Dermis blood vessel endothelial cell (primary cell): ENCODE measurements around the gene RPEL1. TPM values are rescaled to one million over a fixed set of nuclear protein-coding genes. Genes with fewer than 3 reads are reported as not detected.
"Not testable (repeated sequence)": the region's sequence is repeated elsewhere in the genome, so short reads cannot be mapped to it uniquely, and the experiment has no call there.

Experiments
- DNase-seq: peaks from one replicate; pipeline ENCODE4 v3.0.0; 2010
- total RNA-seq: library from RNA; depleted of rRNA; stranded (reverse); fragments of >200 nt; gene quantifications from 2 replicates; pipeline ENCODE4 v1.2.3, GENCODE V29; 2014

RPEL1 gene
- 0.09 and 0.17 TPM in 2 replicates for total RNA-seq

DNA sequence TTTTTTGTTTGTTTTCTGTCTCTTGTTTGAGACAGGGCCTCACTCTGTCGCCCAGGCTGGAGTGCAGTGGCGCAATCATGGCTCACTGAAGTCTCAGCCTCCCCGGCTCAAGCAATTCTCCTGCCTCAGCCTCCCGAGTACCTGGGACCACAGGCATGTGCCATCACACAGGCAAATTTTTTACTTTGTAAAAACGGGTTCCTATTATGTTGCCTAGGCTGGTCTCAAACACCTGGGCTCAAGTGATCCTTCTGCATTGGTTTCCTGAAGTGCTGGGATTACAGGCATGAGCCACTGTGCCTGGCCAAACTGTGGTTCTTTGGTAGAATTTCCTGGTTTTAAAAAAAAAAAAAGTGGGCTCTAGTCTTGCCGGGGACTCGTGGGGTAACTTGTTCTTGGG lies at the start of gene RPEL1:
RPEL1 (plus strand) TSS at position 301 of the 400 bp plus-strand sequence. CDS start 110 bp downstream, outside the sequence.
- DNase-seq, result not testable (repeated sequence)

- DNase-seq, result no peak
These were observed 49.2 kb upstream of the RPEL1 start for GRCh38 chr10:103196516-103196915.

DNA sequence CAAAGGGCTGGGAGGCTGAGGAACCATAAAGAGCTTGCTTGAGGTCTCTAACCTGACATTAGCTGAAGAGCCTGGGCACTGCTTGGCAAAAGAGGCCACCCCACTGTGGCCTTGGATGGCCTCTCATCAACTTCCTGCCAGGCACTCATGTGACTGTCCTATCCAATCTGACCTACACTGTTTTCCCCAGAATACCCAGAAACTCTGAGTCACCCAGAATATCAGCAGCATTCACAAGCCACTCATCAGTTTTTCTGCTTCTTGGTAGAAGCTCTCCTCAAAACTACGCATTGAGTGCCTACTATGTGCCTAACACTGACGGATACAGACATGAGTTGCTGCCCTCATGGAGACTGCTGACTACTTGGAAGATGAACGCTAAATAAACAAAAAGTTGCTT lies 48.5 kb upstream of the RPEL1 start:
- peak; percentile 87 for DNase-seq

DNA sequence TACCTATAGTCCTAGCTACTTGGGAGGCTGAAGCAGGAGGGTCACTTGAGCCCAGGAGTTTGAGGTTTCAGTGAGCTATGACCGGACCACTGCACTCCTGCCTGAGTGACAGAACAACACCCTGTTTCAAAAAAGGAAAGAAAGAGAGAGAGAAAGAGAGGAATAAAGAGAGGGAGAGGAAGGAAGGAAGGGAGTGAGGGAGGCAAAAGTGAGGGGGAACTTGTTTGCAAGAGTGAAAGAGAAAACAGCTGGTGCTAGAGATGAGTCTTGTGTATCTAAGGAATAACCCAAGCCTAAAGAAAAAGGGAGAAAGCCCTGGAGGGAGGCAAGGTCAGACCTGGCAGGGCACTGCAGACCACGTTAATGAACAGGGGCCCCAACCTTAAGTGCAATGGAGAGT lies 47.8 kb upstream of the RPEL1 start:
- no peak for DNase-seq

- DNase-seq, result no peak
These were observed 47.0 kb upstream of the RPEL1 start for GRCh38 chr10:103198648-103199047.

DNA sequence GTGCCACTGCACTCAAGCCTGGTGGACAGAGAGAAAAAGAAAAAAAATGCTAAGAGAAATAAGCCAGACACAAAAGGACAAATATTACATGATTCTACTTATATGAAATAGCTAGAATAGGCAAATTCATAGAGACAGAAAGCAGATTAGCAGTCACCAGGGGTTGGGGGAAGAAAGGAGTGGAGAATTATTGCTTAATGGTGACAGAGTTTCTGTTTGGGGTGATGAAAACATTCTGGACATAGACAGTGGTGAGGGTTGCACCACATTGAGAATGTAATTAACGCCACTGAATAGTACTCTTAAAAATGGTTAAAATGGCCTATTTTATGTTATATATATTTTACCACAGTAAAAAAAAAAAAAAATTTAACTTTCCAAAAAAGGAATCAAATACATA lies 46.2 kb upstream of the RPEL1 start:
- DNase-seq, result no peak

- no peak for DNase-seq
These were observed 43.4 kb upstream of the RPEL1 start for GRCh38 chr10:103202319-103202718.

DNA sequence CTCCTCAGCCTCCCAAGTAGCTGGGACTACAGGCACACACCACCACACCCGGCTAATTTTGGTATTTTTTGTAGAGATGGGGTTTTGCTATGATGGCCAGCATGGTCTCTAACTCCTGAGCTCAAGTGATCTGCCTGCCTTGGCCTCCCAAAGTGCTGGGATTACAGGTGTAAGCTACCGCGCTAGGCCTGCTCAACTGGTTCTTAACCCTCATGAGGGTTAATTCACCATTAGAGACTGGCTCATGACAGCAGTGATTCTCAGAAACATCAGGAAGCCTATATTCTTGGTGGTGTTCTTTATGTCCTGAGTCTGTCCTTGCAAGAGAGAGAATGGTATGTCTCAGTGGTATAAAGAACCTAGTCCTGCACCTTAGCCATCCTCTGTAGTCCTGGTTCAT lies 42.2 kb upstream of the RPEL1 start:
- DNase-seq, result no peak

DNA sequence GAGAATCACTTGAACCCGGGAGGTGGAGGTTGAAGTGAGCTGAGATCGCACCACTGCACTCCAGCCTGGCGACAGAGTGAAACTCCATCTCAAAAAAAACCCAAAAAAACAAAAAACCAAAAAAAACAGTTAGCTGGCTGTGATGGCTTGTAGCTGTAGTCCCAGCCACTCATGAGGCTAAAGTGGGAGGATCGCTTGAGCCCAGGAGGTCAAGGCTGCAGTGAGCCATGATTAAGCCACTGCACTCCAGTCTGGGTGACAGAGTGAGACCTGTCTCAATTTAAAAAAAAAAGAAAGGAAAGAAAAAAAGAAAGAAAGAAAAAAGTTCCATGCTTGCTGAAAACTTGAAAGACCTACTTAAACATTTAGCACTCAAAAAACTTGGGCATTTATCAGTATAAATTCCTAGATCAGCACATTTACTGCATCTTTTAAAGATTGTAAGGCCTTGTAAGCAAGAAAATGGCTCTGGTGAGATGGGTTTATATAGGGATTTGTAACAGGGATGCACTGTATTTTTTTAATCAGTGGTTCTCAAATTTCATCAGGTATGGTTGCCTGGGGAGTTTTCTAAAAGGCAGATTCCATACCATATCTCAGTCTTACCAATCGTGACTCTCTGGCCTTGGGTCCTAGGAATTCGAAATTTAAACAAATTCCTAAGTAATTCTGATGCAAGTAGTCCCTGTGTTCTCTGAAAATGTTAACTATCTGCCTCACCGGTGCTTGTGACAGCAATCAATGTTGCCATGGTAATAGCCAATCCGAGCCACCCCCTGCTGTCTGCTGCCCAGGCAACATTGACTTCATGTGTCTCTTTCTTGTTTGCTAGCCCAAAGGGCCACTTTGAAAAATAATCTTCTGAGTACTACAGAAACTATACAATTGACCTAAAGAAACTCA lies 41.1 kb upstream of the RPEL1 start:
- DNase-seq, result no peak

DNA sequence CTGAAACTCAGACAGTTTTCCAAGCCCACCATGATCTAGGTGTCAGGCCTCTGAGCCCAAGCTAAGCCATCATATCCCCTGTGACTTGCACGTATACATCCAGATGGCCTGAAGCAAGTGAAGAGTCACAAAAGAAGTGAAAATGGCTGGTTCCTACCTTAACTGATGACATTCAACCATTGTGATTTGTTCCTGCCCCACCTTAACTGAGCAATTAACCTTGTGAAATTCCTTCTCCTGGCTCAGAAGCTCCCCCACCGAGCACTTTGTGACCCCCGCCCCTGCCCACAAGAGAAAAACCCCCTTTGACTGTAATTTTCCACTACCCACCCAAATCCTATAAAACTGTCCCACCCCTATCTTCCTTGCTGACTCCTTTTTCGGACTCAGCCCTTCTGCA lies 40.3 kb upstream of the RPEL1 start:
- not testable (repeated sequence) for DNase-seq

DNA sequence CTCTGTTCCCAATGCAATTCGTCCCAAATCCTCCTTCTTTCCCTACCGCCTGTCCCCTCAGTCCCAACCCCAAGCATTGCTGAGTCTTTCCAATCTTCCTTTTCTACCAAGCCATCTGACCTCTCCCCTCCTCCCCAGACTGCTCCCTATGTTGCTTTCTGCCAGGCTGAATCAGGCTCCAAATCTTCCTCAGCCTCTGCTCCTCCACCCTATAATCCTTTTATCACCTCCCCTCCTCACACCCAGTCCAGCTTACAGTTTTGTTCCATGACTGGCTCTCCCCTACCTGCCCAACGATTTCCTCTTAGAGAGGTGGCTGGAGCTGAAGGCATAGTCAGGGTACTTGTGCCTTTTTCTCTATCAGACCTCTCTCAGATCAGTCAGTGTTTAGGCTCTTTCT lies 39.0 kb upstream of the RPEL1 start:
- not testable (repeated sequence) for DNase-seq

GRCh38 chr10:103207141-103207540 lies 38.5 kb upstream of the RPEL1 start:
- no peak for DNase-seq

DNA sequence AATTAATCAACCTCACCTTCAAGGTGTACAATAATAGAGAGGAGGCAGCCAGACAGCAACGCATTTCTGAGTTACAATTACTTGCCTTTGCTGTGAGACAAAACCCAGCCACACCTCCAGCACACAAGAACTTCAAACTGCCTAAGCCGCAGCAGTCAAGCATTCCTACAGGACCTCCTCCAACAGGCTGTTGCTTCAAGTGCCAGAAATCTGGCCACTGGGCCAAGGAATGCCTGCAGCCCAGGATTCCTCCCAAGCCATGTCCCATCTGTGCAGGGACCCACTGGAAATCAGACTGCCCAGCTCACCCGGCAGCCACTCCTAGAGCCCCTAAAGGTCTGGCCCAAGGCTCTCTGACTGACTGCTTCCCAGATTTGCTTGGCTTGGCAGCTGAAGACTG lies 38.0 kb upstream of the RPEL1 start:
- not testable (repeated sequence) for DNase-seq

DNA sequence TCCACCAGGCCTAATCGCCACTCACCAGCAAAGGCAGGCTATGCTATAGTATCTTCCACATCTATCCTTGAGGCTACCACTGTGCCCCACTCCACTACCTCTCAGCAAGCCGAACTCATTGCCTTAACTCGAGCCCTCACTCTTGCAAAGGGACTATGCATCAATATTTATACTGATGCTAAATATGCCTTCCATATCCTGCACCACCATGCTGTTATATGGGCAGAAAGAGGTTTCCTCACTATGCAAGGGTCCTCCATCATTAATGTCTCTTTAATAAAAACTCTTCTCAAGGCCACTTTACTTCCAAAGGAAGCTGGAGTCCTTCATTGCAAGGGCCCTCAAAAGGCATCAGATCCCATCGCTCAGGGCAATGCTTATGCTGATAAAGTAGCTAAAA lies 35.4 kb upstream of the RPEL1 start:
- not testable (repeated sequence) for DNase-seq

DNA sequence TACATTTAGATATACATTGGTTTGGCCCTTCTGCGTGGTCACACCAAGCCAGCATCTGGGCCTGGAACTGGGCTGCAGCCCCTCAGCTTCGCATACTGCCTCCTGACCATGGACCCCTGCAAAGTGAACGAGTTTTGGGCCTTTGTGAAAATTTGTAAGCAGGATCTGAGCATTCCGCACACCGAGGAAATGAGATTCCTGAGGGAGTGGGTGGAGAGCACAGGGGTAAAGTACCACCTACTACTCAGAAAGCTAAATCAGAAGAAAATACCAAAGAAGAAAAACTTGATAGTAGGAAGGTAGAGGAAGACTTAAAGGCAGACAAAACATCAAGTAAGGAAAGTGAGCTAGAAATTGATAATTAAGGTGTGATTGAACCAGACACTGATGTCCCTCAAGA lies 30.1 kb upstream of the RPEL1 start:
- DNase-seq, result no peak

- DNase-seq, result not testable (repeated sequence)
These were observed 29.3 kb upstream of the RPEL1 start for GRCh38 chr10:103216362-103216761.

DNA sequence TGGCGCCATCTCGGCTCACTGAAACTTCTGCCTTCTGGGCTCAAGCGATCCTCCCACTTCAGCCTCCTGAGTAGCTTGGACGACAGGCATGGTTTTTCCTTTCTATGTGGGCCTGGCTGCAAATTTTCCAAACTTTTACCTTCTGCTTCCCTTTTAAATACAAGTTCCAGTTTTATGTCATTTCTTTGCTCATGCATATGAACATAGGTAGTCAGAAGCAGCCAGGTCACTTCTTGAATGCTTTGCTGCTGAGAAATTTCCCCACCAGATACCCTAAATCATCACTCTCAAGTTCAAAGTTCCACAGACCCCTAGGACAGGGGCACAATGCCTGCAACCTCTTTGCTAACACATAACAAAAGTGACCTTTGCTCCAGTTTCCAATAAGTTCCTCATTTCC lies 21.6 kb upstream of the RPEL1 start:
- no peak for DNase-seq

- DNase-seq, result not testable (repeated sequence)
These were observed 21.0 kb upstream of the RPEL1 start for GRCh38 chr10:103224721-103225120.

GRCh38 chr10:103225939-103226338 lies 19.7 kb upstream of the RPEL1 start:
- no peak for DNase-seq

- no peak for DNase-seq
These were observed 18.3 kb upstream of the RPEL1 start for GRCh38 chr10:103227416-103227815.

DNA sequence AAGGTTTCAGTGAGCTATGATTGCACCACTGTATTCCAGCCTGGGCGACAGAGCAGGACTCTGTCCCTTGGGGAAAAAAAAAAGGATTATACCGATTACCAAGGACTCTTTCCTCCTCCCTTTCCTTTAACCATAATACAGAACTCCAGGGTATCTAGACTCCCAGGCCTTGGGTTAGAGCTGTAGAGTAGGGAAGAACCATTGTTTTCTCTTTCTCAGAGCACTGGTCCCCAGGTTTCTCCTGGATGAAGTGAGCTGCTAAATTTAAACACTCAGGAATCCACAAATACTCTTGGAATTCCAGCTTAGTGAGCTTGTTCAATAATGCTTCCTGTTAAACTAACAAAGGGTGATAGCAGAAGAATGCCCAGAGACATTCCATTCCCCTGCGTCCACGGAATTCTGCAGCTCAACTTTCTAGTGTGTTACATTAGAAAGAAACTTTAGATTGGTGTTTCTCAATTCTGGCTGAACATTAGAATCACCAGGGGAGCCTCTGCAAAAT lies 14.6 kb upstream of the RPEL1 start:
- DNase-seq, result peak; percentile 95

GRCh38 chr10:103232131-103232673 lies 13.5 kb upstream of the RPEL1 start:
- peak; percentile 33 for DNase-seq

GRCh38 chr10:103232772-103233488 lies 12.8 kb upstream of the RPEL1 start:
- peak; percentile 23 for DNase-seq
